SK-N-SH treated with all-trans-retinoic acid at 6 μM for 48 hours (cell line): ENCODE results near the gene FHDC1.

Source experiments
- CSDC2 ChIP-seq: fragments of 250-450 bp; sonication (Bioruptor Pico); IDR thresholded peaks from 2 replicates; pipeline ENCODE4 v1.5.0; 2020; ENCODE audit warnings: mild to moderate bottlenecking, moderate library complexity
- CSRNP3 ChIP-seq: fragments of 250-450 bp; sonication (Bioruptor Pico); IDR thresholded peaks from 2 replicates; pipeline ENCODE4 v1.5.1; 2021; ENCODE audit warnings: mild to moderate bottlenecking, moderate library complexity
- ISL1 ChIP-seq: fragments of 250-450 bp; sonication (Bioruptor Pico); IDR thresholded peaks from 2 replicates; pipeline ENCODE4 v2.1.2; 2022; ENCODE audit warnings: mild to moderate bottlenecking, moderate library complexity
- OSR1 ChIP-seq: fragments of 250-450 bp; sonication (Bioruptor Pico); IDR thresholded peaks from 2 replicates; pipeline ENCODE4 v1.8.0; 2022; ENCODE audit warnings: moderate library complexity, mild to moderate bottlenecking, inconsistent platforms
- PATZ1 ChIP-seq: fragments of 250-450 bp; sonication (Bioruptor Pico); IDR thresholded peaks from 2 replicates; pipeline ENCODE4 v1.8.0; 2020; ENCODE audit warnings: mild to moderate bottlenecking, moderate library complexity, borderline replicate concordance
- ZC3H10 ChIP-seq: fragments of 250-450 bp; sonication (Bioruptor Pico); IDR thresholded peaks from 2 replicates; pipeline ENCODE4 v1.5.1; 2021; ENCODE audit warnings: mild to moderate bottlenecking, moderate library complexity
- ZFP3 ChIP-seq: fragments of 250-450 bp; sonication (Bioruptor Pico); IDR thresholded peaks from 2 replicates; pipeline ENCODE4 v1.5.0; 2020; ENCODE audit warnings: mild to moderate bottlenecking, moderate library complexity
- TF ChIP-seq, protein P1 (sequence below): fragments of 250-450 bp; sonication (Bioruptor Pico); IDR thresholded peaks from 2 replicates; pipeline ENCODE4 v1.5.0; 2020; ENCODE audit warnings: mild to moderate bottlenecking, moderate library complexity

DNA sequence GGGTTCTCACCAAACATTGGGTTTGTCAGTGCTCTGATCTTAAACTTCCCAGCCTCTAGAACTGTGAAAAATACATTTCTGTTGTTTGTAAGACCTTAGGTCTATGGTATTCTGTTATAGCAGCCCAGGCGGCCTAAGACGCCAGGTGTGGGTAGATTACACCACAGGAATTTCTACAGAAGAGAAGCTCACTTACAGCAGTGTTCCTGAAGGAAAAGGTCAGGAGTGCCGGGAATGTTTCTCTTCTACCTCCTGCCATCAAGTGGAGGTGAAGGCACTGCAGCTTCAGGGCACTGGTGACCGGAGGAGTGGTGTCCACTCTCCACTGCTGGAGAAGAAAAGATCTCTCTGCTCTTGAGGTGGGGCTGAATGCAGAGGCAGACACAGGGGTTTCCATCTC, 45.7 kb downstream of the FHDC1 start:
- TF ChIP-seq, protein P1, sequence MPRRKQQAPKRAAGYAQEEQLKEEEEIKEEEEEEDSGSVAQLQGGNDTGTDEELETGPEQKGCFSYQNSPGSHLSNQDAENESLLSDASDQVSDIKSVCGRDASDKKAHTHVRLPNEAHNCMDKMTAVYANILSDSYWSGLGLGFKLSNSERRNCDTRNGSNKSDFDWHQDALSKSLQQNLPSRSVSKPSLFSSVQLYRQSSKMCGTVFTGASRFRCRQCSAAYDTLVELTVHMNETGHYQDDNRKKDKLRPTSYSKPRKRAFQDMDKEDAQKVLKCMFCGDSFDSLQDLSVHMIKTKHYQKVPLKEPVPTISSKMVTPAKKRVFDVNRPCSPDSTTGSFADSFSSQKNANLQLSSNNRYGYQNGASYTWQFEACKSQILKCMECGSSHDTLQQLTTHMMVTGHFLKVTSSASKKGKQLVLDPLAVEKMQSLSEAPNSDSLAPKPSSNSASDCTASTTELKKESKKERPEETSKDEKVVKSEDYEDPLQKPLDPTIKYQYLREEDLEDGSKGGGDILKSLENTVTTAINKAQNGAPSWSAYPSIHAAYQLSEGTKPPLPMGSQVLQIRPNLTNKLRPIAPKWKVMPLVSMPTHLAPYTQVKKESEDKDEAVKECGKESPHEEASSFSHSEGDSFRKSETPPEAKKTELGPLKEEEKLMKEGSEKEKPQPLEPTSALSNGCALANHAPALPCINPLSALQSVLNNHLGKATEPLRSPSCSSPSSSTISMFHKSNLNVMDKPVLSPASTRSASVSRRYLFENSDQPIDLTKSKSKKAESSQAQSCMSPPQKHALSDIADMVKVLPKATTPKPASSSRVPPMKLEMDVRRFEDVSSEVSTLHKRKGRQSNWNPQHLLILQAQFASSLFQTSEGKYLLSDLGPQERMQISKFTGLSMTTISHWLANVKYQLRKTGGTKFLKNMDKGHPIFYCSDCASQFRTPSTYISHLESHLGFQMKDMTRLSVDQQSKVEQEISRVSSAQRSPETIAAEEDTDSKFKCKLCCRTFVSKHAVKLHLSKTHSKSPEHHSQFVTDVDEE (CRISPR knock-in tag), result no peak
- no peak for TF ChIP-seq ZC3H10
- no peak for TF ChIP-seq CSDC2 (CRISPR knock-in tag)
- TF ChIP-seq OSR1 (CRISPR knock-in tag), result no peak
- no peak for TF ChIP-seq PATZ1 (CRISPR knock-in tag)
- no peak for TF ChIP-seq CSRNP3 (CRISPR knock-in tag)
- TF ChIP-seq ZFP3 (CRISPR knock-in tag), result no peak
- no peak for TF ChIP-seq ISL1 (CRISPR knock-in tag)
